T-helper 2 cell (primary cell): ENCODE data around the gene MMS22L.
"Not testable (repeated sequence)": the region's sequence is repeated elsewhere in the genome, so short reads cannot be mapped to it uniquely, and the experiment has no call there.

Experiments
- DNase-seq, 5 experiments: peaks; one replicate each; pipeline versions ENCODE4 v3.0.0 to v3.0.0-alpha.2; 2012 to 2022

The MMS22L gene

GRCh38 chr6:97240222-97240621 lies 42.8 kb downstream of the MMS22L start:
- no peak for DNase-seq

- DNase-seq: no peak
Measured at GRCh38 chr6:97231911-97232310, 51.1 kb downstream of the MMS22L start.

- no peak for DNase-seq
Measured at GRCh38 chr6:97222903-97223302, 60.1 kb downstream of the MMS22L start.

- DNase-seq: no peak
Measured at GRCh38 chr6:97218912-97219311, 64.1 kb downstream of the MMS22L start.

GRCh38 chr6:97215157-97215769 lies 67.8 kb downstream of the MMS22L start:
- peak in 1 of 5 experiments; percentile 32 for DNase-seq

GRCh38 chr6:97214671-97215070 lies 68.3 kb downstream of the MMS22L start:
- no peak for DNase-seq

GRCh38 chr6:97207383-97207782 lies 75.6 kb downstream of the MMS22L start:
- DNase-seq: no peak

GRCh38 chr6:97205966-97206365 lies 77.0 kb downstream of the MMS22L start:
- no peak for DNase-seq

- no peak for DNase-seq
Measured at GRCh38 chr6:97203343-97203742, 79.7 kb downstream of the MMS22L start.

- DNase-seq: no peak
Measured at GRCh38 chr6:97198046-97198565, 84.9 kb downstream of the MMS22L start.

GRCh38 chr6:97195117-97195516 lies 87.9 kb downstream of the MMS22L start:
- DNase-seq: no peak

- no peak for DNase-seq
Measured at GRCh38 chr6:97189767-97190166, 93.2 kb downstream of the MMS22L start.

- DNase-seq: no peak
Measured at GRCh38 chr6:97187951-97188350, 95.1 kb downstream of the MMS22L start.

- peak; percentile 10 to 68 (median 38) for DNase-seq
Measured at GRCh38 chr6:97186416-97186999, 96.5 kb downstream of the MMS22L start.

GRCh38 chr6:97177905-97178304 lies 105.1 kb downstream of the MMS22L start:
- no peak for DNase-seq

- no peak for DNase-seq
Measured at GRCh38 chr6:97176468-97176867, 106.5 kb downstream of the MMS22L start.

- no peak for DNase-seq
Measured at GRCh38 chr6:97175806-97176205, 107.2 kb downstream of the MMS22L start.

GRCh38 chr6:97174471-97174870 lies 108.5 kb downstream of the MMS22L start:
- DNase-seq: no peak

- no peak for DNase-seq
Measured at GRCh38 chr6:97160280-97160679, 122.7 kb downstream of the MMS22L start.

- not testable (repeated sequence) for DNase-seq
Measured at GRCh38 chr6:97155447-97155846, 127.6 kb downstream of the MMS22L start.

- no peak for DNase-seq
Measured at GRCh38 chr6:97154015-97154414, 129.0 kb downstream of the MMS22L start.

GRCh38 chr6:97151601-97152000 lies 131.4 kb downstream of the MMS22L start:
- no peak for DNase-seq

GRCh38 chr6:97150932-97151331 lies 132.1 kb downstream of the MMS22L start:
- DNase-seq: no peak

- no peak for DNase-seq
Measured at GRCh38 chr6:97147421-97147820, 135.6 kb downstream of the MMS22L start.

GRCh38 chr6:97145691-97146090 lies 137.3 kb downstream of the MMS22L start:
- no peak for DNase-seq
